HG02973 (cell line): ENCODE results near the gene USP9X.
"Not testable (repeated sequence)": the region's sequence is repeated elsewhere in the genome, so short reads cannot be mapped to it uniquely, and the experiment has no call there.

ENCODE experiments used
- ATAC-seq: cut with Tn5 transposase; IDR thresholded peaks from one replicate; pipeline ENCODE4 v1.9.1; 2021; ENCODE audit warnings: moderate library complexity; ENCODE audit not compliant: unreplicated experiment

USP9X gene

GRCh38 chrX:41177297-41177696 is 92.1 kb downstream of the USP9X start:
- no peak for ATAC-seq

DNA sequence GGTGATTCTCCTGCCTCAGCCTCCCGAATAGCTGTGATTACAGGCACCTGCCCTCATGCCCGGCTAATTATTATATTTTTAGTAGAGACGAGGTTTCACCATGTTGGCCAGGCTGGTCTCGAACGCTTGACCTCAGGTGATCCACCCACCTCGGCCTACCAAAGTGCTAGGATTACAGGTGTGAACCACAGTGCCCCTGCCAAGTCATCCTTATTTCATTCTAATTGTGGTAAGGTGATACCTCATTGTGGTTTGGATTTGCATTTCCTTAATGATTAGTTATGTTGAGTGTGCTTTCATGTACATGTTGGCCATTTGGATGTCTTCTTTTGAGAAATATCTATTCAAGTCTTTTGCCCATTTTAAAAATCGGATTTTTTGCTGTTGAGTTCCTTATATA is 93.0 kb downstream of the USP9X start:
- ATAC-seq, result no peak

GRCh38 chrX:41180194-41180908 is 95.1 kb downstream of the USP9X start:
- peak; percentile 61 for ATAC-seq

DNA sequence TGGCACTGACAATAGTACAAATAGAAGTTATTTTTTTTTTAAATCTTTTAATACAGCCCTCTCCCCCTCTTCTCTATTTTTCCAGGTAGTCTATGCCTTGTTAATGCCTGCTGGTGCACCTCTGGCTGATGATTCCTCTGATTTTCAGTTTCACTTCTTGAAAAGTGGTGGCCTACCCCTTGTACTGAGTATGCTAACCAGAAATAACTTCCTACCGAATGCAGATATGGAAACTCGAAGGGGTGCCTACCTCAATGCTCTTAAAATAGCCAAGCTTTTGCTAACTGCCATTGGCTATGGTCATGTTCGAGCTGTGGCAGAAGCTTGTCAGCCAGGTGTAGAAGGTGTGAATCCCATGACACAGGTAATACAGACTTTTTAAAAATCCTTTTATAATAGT is 99.1 kb downstream of the USP9X start:
- ATAC-seq, result no peak

GRCh38 chrX:41186946-41187345 is 101.7 kb downstream of the USP9X start:
- not testable (repeated sequence) for ATAC-seq

DNA sequence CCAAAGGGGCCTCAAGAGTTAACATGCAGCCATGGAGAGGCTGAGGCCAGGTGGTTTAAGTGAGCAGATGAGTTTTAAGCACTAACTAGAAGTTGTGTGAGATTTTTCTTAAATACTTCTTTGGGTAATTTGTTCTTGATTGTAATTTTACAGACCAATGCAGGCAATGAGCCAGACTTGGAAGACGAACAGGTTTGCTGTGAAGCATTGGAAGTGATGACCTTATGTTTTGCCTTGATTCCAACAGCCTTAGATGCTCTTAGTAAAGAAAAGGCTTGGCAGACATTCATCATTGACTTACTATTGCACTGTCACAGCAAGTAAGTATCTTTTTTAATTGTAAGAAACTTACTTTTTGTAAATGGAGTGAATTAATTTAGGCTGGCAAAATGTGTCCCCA is 103.9 kb downstream of the USP9X start:
- ATAC-seq, result no peak

DNA sequence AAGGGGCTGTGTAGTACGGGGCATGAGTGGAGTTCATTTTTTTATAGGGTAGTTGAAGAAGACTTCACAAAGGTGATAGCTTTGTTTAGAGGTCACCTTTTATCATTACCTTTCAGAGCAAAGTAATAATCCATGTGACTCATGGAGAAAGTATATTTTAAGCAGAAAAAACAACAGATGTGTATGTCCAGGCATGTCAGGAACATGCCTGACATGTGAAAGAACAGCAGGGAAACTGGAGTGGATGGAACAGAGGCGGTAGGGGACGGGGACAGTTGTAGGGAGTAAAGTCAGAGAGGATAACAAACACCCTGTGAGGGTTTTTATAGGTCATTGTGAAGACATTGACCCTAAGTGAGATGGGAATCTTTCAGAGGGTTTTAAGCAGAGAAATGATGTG is 107.6 kb downstream of the USP9X start:
- ATAC-seq, result no peak

DNA sequence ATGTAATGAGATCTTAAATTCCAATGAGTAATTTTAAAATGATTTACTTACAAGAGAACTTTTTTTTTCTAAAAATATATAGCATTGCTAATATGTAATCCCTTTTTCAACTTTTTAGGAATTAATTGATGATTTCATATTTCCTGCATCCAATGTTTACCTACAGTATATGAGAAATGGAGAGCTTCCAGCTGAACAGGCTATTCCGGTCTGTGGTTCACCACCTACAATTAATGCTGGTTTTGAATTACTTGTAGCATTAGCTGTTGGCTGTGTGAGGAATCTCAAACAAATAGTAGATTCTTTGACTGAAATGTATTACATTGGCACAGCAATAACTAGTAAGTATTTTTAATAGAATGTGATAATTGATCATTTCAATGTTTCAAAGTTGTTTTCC is 113.2 kb downstream of the USP9X start:
- ATAC-seq, result no peak

DNA sequence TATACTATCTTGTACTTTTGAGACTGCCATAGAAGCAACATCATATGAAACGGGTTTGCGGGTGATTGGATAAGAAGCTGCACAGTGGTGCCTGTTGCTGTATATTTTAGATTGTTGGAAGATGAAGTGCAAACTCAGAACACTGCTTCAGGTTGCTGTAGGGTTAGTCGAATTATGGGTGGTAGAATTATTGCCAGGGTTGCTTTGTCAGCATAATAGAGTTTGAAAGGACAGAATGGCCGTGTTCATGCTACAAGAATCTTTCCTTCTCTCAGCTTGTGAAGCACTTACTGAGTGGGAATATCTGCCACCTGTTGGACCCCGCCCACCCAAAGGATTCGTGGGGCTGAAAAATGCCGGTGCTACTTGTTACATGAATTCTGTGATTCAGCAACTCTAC is 115.5 kb downstream of the USP9X start:
- ATAC-seq, result no peak

DNA sequence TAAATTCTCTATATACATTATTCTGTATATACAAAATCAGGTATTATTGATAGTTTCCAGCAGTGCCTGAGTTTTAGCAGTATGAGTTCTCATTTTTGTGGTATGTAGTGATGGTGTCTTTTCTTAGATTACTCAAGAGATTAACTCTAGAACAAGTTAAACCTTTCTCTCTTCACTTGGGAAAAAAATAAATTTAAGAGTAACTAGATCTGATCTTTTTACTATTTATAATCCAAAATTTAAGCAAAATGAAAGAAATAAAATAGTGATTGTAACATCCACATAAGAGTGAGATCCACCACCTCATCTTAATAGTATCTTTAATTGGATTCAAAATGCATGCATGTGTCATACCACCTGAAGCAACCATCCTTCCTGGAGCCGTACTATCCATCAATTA is 124.6 kb downstream of the USP9X start:
- ATAC-seq, result no peak

- no peak for ATAC-seq
Measured at GRCh38 chrX:41224605-41225004, 139.4 kb downstream of the USP9X start.

DNA sequence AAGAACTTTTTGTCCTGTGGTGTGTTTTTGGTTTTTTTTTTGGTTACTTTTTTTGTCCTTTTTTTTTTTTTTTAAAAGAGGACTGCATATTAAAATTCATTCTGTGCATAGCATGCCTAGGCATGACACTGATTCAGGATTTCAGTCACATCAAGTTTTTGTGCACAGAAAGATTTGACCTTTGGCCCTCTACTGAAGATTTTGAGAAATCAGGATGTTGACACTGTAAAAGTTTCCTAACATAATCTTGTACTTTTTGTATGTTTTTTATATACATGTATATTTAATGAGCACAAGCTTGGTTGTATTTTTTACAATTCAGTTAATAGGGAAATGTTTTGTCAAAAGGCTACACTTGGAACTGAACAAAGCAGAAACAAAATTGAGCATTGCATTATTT is 148.7 kb downstream of the USP9X start:
- no peak for ATAC-seq

- ATAC-seq, result not testable (repeated sequence)
Measured at GRCh38 chrX:41234471-41234870, 149.2 kb downstream of the USP9X start.

- ATAC-seq, result no peak
Measured at GRCh38 chrX:41234962-41235361, 149.7 kb downstream of the USP9X start.

DNA sequence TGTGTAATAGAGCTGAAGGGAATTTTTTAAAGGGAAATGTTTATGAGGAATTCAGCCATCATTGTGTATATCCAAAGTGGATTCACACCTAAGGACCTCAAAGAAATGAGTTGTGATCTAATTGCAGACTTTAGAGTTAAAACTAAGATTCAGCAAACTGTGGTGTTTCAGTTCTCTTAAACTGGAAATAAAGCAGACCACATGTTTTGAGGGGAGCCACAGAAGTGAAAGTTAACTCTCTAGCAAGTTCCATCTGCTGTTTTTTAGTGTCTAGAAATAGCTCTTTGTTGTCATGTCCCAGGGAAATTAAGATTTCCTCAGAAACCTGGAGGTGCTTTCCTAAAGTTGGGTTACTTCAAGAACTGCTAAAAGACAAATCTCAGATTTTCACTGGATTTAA is 151.4 kb downstream of the USP9X start:
- peak; percentile 73 for ATAC-seq

- ATAC-seq, result no peak
Measured at GRCh38 chrX:41240509-41240908, 155.3 kb downstream of the USP9X start.

- no peak for ATAC-seq
Measured at GRCh38 chrX:41241962-41242361, 156.7 kb downstream of the USP9X start.

DNA sequence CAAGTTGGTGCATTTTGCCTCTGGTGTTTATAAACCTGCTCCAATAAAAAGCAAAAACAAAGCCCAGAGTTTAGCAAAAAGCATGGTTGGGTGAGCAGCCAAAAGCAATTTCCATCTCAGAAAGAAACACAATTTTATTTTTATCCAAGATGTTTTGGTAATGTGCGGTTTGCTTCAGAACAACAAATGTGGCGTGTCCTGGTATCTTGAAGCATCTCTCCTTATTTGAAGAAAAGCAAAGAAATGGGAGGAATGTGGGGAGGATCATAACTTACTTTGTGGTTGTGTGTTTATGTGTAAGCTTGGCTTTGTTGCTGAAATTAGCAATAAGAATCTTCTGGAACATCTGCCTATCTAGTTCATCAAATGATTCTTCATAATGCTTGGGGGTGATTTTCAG is 160.4 kb downstream of the USP9X start:
- no peak for ATAC-seq

DNA sequence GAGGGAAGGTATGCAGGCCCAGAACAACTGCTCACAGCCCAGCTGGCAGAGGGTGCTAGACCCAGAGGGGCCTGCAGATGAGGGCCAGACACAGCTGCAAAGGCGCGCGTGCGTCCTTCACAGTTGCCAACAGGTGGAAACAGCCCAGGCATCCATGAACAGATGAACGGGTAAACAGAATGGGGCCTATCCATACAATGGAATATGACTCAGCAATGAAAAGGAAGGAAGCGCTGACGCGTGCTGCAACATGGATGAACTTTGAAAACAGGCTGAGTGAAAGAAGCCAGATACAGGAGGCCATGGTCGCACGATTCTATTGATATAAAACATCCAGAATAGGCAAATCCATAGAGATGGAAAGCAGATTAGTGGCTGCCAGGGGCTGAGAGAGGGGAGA is 165.6 kb downstream of the USP9X start:
- no peak for ATAC-seq

- ATAC-seq, result no peak
Measured at GRCh38 chrX:41257801-41258200, 172.6 kb downstream of the USP9X start.

DNA sequence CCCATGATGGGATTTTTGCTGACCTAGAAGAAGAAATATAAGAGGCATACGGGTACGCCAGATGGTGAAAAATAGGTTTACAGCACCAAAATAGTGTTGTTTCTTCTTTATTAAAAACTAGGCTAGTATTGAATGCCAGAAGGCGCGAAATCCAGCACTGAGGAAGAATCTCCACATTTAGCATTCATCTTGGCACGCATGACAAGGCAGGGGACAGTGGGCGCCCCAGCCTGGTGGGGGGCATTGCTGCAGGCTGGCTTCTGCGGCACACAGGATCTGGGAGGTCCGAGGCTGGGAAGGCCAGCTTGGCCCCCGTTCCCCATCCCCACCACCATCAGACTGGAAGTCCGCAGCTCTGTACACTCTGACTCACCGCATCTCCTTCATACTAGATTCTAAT is 173.0 kb downstream of the USP9X start:
- ATAC-seq, result no peak

DNA sequence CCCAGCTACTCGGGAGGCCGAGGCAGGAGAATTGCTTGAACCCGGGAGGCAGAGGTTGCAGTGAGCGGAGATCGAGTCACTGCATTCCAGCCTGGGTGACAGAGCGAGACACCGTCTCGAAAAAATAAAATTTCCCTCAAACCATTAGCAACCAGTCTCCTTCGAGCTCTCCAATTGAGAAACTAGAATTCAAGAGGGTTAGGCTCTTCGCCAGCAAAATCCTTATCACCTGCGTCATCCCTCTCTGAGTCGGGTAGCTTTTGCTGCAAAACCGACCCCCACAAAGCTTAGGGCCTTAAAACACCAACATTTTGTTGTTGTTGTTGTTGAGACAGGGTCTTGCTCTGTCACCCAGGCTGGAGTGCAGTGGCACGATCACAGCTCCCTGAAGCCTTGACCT is 173.6 kb downstream of the USP9X start:
- no peak for ATAC-seq

DNA sequence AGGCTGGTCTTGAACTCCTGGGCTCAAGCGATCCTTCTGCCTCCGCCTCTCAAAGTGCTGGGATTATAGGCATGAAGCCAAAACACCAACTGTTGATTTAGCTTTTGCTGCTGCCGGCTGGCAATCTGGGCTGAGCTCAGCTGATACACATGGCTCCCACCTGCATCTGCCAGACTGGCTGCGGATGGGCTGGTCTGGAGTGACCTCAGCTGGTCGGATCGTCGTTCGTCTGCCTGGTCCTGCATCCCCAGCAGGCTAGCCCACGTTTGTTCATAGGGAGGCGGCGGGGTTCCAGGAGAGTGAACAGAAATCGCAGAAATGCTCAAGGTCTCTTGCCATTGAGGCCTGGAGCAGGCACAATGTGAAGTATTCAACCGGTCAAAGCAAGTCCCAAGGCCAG is 174.3 kb downstream of the USP9X start:
- no peak for ATAC-seq
